H1 (cell line): Measurements from ENCODE around the gene CFAP54. TPM values are rescaled to one million over a fixed set of nuclear protein-coding genes. Genes with fewer than 3 reads are reported as not detected.

ENCODE experiments used
- ASH2L ChIP-seq: fragments of 200-600, 300-600 bp; sonication (generic); IDR thresholded peaks from one replicate; pipeline ENCODE4 v1.7.1; 2017; ENCODE audit warnings: low read length
- BCL11A ChIP-seq, 2 experiments: IDR thresholded peaks; one replicate each; pipeline ENCODE4 v1.6.1; 2011; ENCODE audit warnings: low read depth in 2 of 2, low read length in 2 of 2, mild to moderate bottlenecking in 2 of 2
- CBX8 ChIP-seq: fragments of 300-800, 300-1000 bp; sonication (generic); IDR thresholded peaks from 2 replicates; pipeline ENCODE4 v1.7.1; 2016; ENCODE audit warnings: low read depth, low read length, borderline replicate concordance
- EP300 ChIP-seq, 2 experiments: IDR thresholded peaks; 1 replicate in 1 of 2; 2 replicates in 1 of 2; pipeline ENCODE4 v1.6.1; 2011 to 2012; ENCODE audit warnings: low read depth in 2 of 2, low read length in 2 of 2, mild to moderate bottlenecking in 2 of 2, borderline replicate concordance in 1 of 2, inconsistent platforms in 1 of 2, moderate library complexity in 1 of 2
- EZH2 ChIP-seq: fragments of 200-600 bp; sonication (generic); IDR thresholded peaks from 2 replicates; pipeline ENCODE4 v1.7.1; 2012; ENCODE audit warnings: low read depth, mild to moderate bottlenecking, moderate library complexity, low read length, inconsistent platforms; ENCODE audit not compliant: severe bottlenecking
- GTF2F1 ChIP-seq: IDR thresholded peaks from 2 replicates; pipeline ENCODE4 v1.6.1; 2012; ENCODE audit warnings: low read depth, low read length, improper control_type of control experiment, borderline replicate concordance
- JUN ChIP-seq: IDR thresholded peaks from 2 replicates; pipeline ENCODE4 v1.6.1; 2011; ENCODE audit warnings: low read depth, mild to moderate bottlenecking, improper control_type of control experiment, low read length
- KDM1A ChIP-seq: fragments of 200-600, 300-600 bp; sonication (generic); IDR thresholded peaks from 2 replicates; pipeline ENCODE4 v1.7.1; 2016; ENCODE audit warnings: mild to moderate bottlenecking, low read length, borderline replicate concordance
- MAFK ChIP-seq: IDR thresholded peaks from 2 replicates; pipeline ENCODE4 v1.6.1; 2012; ENCODE audit warnings: low read depth, mild to moderate bottlenecking, improper control_type of control experiment, low read length
- NANOG ChIP-seq: IDR thresholded peaks from 2 replicates; pipeline ENCODE4 v1.6.1; 2011; ENCODE audit warnings: low read length, low read depth, mild to moderate bottlenecking, inconsistent platforms; ENCODE audit not compliant: insufficient read depth, poor library complexity, severe bottlenecking
- POLR2A ChIP-seq, 2 experiments: IDR thresholded peaks; 1 replicate in 1 of 2; 2 replicates in 1 of 2; pipeline ENCODE4 v1.6.1; 2011; ENCODE audit warnings: low read depth in 2 of 2, low read length in 2 of 2, mild to moderate bottlenecking in 2 of 2; ENCODE audit errors: control extremely low read depth in 1 of 2
- POU5F1 ChIP-seq: IDR thresholded peaks from 2 replicates; pipeline ENCODE4 v1.6.1; 2011; ENCODE audit warnings: low read depth, mild to moderate bottlenecking, low read length, moderate library complexity
- RNF2 ChIP-seq: fragments of 200-900, 300-1000 bp; sonication (generic); IDR thresholded peaks from 2 replicates; pipeline ENCODE4 v1.7.1; 2016; ENCODE audit warnings: borderline replicate concordance, low read depth, mild to moderate bottlenecking, antibody characterized with exemption, low read length; ENCODE audit not compliant: poor library complexity, severe bottlenecking; ENCODE audit errors: missing control alignments
- RXRA ChIP-seq: IDR thresholded peaks from 2 replicates; pipeline ENCODE4 v1.6.1; 2011; ENCODE audit warnings: low read depth, mild to moderate bottlenecking, low read length, moderate library complexity; ENCODE audit not compliant: insufficient read depth
- SIRT6 ChIP-seq: IDR thresholded peaks from one replicate; pipeline ENCODE4 v1.7.1; 2012; ENCODE audit warnings: low read length, inconsistent platforms
- SP1 ChIP-seq: IDR thresholded peaks from 2 replicates; pipeline ENCODE4 v1.6.1; 2011; ENCODE audit warnings: low read depth, low read length
- SP4 ChIP-seq: IDR thresholded peaks from 2 replicates; pipeline ENCODE4 v1.6.1; 2012; ENCODE audit warnings: low read length, inconsistent platforms
- SRF ChIP-seq: IDR thresholded peaks from 2 replicates; pipeline ENCODE4 v1.6.1; 2011; ENCODE audit warnings: mild to moderate bottlenecking, low read depth, low read length, moderate library complexity
- TBP ChIP-seq: IDR thresholded peaks from 2 replicates; pipeline ENCODE4 v1.6.1; 2011; ENCODE audit warnings: low read depth, low read length, improper control_type of control experiment
- TCF12 ChIP-seq: IDR thresholded peaks from 2 replicates; pipeline ENCODE4 v1.6.1; 2011; ENCODE audit warnings: low read depth, mild to moderate bottlenecking, low read length
- polyA plus RNA-seq, 7 experiments: library from polyadenylated mRNA; depleted of rRNA in 3 of 7; stranded (reverse) in 5 of 7; unstranded in 2 of 7; fragments of >200 nt in 5 of 7; fragments of 200-250 nt in 2 of 7; gene quantifications; 1 replicate in 5 of 7; 2 replicates in 1 of 7; 4 replicates in 1 of 7; pipeline versions ENCODE4 v1.2.1 to v1.2.3, GENCODE V29; 2011 to 2013; ENCODE audit warnings: missing spikeins in 2 of 7, mixed read lengths in 2 of 7
- total RNA-seq: library from RNA; stranded (reverse); fragmentation: NEBNext Ultra II Directional; extraction: Animal tissue kit (Norgen Biotek cat#: 25700); gene quantifications from 2 replicates; pipeline ENCODE4 v1.2.1, GENCODE V29; 2021
- TF ChIP-seq, protein P1 (sequence below): IDR thresholded peaks from 2 replicates; pipeline ENCODE4 v1.6.1; 2012; ENCODE audit warnings: low read length, inconsistent platforms
- TF ChIP-seq, protein P2 (sequence below): IDR thresholded peaks from 2 replicates; pipeline ENCODE4 v1.6.1; 2011; ENCODE audit warnings: low read length, improper control_type of control experiment

Gene CFAP54
- total and polyA plus RNA-seq, 2 of the 8 experiments (the other 6 are each of a cell fraction or from before 2014, with no cell fraction given): 0.17 to 0.33 TPM

DNA sequence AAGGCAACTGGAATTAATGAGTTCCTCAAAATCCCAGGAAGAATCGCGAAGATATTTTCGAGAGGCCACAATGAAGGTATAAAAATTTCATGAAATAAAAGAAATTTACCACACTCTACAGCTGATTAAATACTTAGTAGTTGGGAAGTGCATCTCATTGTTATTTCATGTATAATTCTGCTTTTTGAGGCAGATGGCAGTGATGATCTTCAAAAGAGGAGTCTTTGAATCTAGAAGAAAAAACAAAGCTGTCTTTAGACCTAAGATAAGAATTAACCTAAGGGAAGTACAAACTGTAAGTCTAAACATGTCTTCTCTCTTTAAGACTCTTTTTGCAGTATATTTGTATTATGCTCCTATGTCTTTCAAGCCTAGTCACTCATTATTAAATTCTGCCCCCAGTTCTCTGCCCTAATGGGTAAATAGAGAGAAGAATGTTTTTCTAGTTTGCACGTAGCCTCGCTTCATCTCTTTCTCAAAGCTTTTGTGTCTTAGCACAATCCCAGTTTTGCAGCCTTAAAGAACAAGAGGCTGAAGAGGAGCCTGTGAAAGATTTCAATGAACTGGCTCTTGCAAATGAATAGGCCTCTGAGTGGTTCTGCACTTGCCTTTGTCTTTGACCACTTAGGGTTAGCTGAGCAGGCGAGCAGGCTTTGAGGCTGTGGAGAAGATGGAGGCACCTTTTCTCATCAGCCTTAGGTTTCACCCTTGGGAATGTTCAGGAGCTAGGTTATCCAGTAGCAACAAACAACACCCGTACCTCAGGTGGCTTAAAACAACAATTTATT is 32.7 kb downstream of the CFAP54 start (continued):
- TF ChIP-seq JUN (no peak), NANOG (peak; percentile 83), SRF (no peak), RXRA (no peak), EZH2 (no peak), TCF12 (no peak), EP300 (IDR thresholded peaks at IDR 0.05; ENCODE audit: borderline replicate concordance in 1 of 2, low read depth in 2 of 2, low read length in 2 of 2) (no peak), TBP (no peak), SP4 (no peak), RNF2 (no peak), GTF2F1 (no peak), BCL11A (IDR thresholded peaks at IDR 0.05; ENCODE audit: low read depth in 2 of 2, low read length in 2 of 2) (no peak), POU5F1 (no peak), SIRT6 (no peak), MAFK (no peak), SP1 (no peak), ASH2L (peak; percentile 54), KDM1A (no peak), CBX8 (no peak), POLR2A (IDR thresholded peaks at IDR 0.05; ENCODE audit: control extremely low read depth in 1 of 2, low read depth in 2 of 2, low read length in 2 of 2) (peak in 1 of 2 experiments; percentile 35; a peak in 1 of 3 replicates)
- TF ChIP-seq, protein P1, sequence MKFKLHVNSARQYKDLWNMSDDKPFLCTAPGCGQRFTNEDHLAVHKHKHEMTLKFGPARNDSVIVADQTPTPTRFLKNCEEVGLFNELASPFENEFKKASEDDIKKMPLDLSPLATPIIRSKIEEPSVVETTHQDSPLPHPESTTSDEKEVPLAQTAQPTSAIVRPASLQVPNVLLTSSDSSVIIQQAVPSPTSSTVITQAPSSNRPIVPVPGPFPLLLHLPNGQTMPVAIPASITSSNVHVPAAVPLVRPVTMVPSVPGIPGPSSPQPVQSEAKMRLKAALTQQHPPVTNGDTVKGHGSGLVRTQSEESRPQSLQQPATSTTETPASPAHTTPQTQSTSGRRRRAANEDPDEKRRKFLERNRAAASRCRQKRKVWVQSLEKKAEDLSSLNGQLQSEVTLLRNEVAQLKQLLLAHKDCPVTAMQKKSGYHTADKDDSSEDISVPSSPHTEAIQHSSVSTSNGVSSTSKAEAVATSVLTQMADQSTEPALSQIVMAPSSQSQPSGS: no peak
- TF ChIP-seq, protein P2, sequence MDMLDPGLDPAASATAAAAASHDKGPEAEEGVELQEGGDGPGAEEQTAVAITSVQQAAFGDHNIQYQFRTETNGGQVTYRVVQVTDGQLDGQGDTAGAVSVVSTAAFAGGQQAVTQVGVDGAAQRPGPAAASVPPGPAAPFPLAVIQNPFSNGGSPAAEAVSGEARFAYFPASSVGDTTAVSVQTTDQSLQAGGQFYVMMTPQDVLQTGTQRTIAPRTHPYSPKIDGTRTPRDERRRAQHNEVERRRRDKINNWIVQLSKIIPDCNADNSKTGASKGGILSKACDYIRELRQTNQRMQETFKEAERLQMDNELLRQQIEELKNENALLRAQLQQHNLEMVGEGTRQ: no peak
